GM23338 (cell line): ENCODE data around the gene HCAR2. TPM values are rescaled to one million over a fixed set of nuclear protein-coding genes. Genes with fewer than 3 reads are reported as not detected.

Source experiments
- ATAC-seq: fragments of 200-7000 bp; cut with Tn5 transposase; 3 replicates; pipeline ENCODE4 v1.9.1; 2020
- DNase-seq: peaks from one replicate; pipeline ENCODE4 v3.0.0-alpha.2; 2015; ENCODE audit warnings: low spot score
- H2AFZ ChIP-seq: fragments of 200-600 bp; sonication (generic); 2 replicates; pipeline ENCODE4 v1.8.0; 2016; ENCODE audit warnings: antibody characterized with exemption, mild to moderate bottlenecking, moderate library complexity
- H3F3A ChIP-seq: fragments of 200-600 bp; sonication (generic); replicated peaks from 2 replicates; pipeline ENCODE4 v1.8.0; 2017; ENCODE audit warnings: antibody characterized with exemption, mixed run types, low read depth
- H3K27ac ChIP-seq: fragments of 200-600 bp; sonication (generic); 2 replicates; pipeline ENCODE4 v1.6.1; 2016; ENCODE audit warnings: low read depth
- H3K27me3 ChIP-seq: fragments of 200-600 bp; sonication (generic); 2 replicates; pipeline ENCODE4 v1.8.0; 2016; ENCODE audit warnings: mild to moderate bottlenecking, mixed run types, moderate library complexity; ENCODE audit not compliant: insufficient read depth
- H3K36me3 ChIP-seq: fragments of 200-600 bp; sonication (generic); 2 replicates; pipeline ENCODE4 v1.8.0; 2016; ENCODE audit warnings: mild to moderate bottlenecking; ENCODE audit not compliant: insufficient read depth
- H3K4me1 ChIP-seq: fragments of 200-600 bp; sonication (generic); 2 replicates; pipeline ENCODE4 v1.8.0; 2016; ENCODE audit warnings: mild to moderate bottlenecking, moderate library complexity; ENCODE audit not compliant: insufficient read depth
- H3K4me2 ChIP-seq: fragments of 200-600 bp; sonication (generic); 2 replicates; pipeline ENCODE4 v1.7.1; 2017; ENCODE audit warnings: mixed run types
- H3K4me3 ChIP-seq: fragments of 200-600 bp; sonication (generic); 2 replicates; pipeline ENCODE4 v1.6.1; 2016; ENCODE audit warnings: mixed run types
- H3K79me2 ChIP-seq: fragments of 200-600 bp; sonication (generic); replicated peaks from 2 replicates; pipeline ENCODE4 v1.8.0; 2017; ENCODE audit warnings: mild to moderate bottlenecking; ENCODE audit not compliant: insufficient read depth
- H3K9me2 ChIP-seq: fragments of 200-600 bp; sonication (generic); 2 replicates; pipeline ENCODE4 v1.8.0; 2017; ENCODE audit not compliant: insufficient read depth
- H4K20me1 ChIP-seq: fragments of 200-600 bp; sonication (generic); replicated peaks from 2 replicates; pipeline ENCODE4 v1.8.0; 2017; ENCODE audit warnings: mild to moderate bottlenecking; ENCODE audit not compliant: insufficient read depth
- H3K27ac Mint-ChIP-seq: 2 replicates; pipeline ENCODE4 v1.8.0; 2020; ENCODE audit warnings: inconsistent platforms, mild to moderate bottlenecking, moderate library complexity, mixed read lengths
- H3K27me3 Mint-ChIP-seq: 3 replicates; pipeline ENCODE4 v1.8.0; 2022; ENCODE audit warnings: low read depth, mild to moderate bottlenecking, moderate library complexity, mixed read lengths, inconsistent platforms; ENCODE audit not compliant: insufficient read depth, poor library complexity
- H3K36me3 Mint-ChIP-seq: 3 replicates; pipeline ENCODE4 v1.8.0; 2021; ENCODE audit warnings: low read depth, mild to moderate bottlenecking, inconsistent platforms, moderate library complexity, mixed read lengths
- H3K4me1 Mint-ChIP-seq: 3 replicates; pipeline ENCODE4 v1.8.0; 2020; ENCODE audit warnings: mild to moderate bottlenecking, inconsistent platforms, mixed read lengths
- H3K4me3 Mint-ChIP-seq: 3 replicates; pipeline ENCODE4 v1.8.0; 2021; ENCODE audit warnings: moderate library complexity, mild to moderate bottlenecking, inconsistent platforms, mixed read lengths
- H3K9me3 Mint-ChIP-seq: 3 replicates; pipeline ENCODE4 v1.8.0; 2020; ENCODE audit warnings: moderate library complexity, mild to moderate bottlenecking, inconsistent platforms, mixed read lengths
- CREB1 ChIP-seq: fragments of 250-450 bp; sonication (Bioruptor Pico); IDR thresholded peaks from 2 replicates; pipeline ENCODE4 v1.5.0; 2020; ENCODE audit warnings: low read depth, mild to moderate bottlenecking, moderate library complexity
- CTCF ChIP-seq, 2 experiments: fragments of 200-600 bp in 1 of 2; sonication (generic) in 1 of 2; conservative IDR thresholded peaks; 2 replicates each; pipeline versions ENCODE4 v1.5.1 to v1.6.1; 2016 to 2017; ENCODE audit warnings: antibody characterized with exemption in 2 of 2, low read depth in 2 of 2, mild to moderate bottlenecking in 2 of 2, moderate library complexity in 1 of 2
- EZH2phosphoT487 ChIP-seq: fragments of 200-600 bp; sonication (generic); IDR thresholded peaks from one replicate; pipeline ENCODE4 v1.8.1; 2018; ENCODE audit warnings: antibody characterized with exemption; ENCODE audit not compliant: unreplicated experiment
- JUNB ChIP-seq: IDR thresholded peaks from one replicate; pipeline ENCODE4 v1.6.1; 2016; ENCODE audit warnings: antibody characterized with exemption; ENCODE audit not compliant: unreplicated experiment
- POLR2AphosphoS5 ChIP-seq: IDR thresholded peaks from 2 replicates; pipeline ENCODE4 v1.6.1; 2016; ENCODE audit warnings: antibody characterized with exemption, low read depth
- STAT1 ChIP-seq: IDR thresholded peaks from one replicate; pipeline ENCODE4 v1.6.1; 2016; ENCODE audit warnings: antibody characterized with exemption; ENCODE audit not compliant: unreplicated experiment
- ZNF331 ChIP-seq: fragments of 250-450 bp; sonication (Bioruptor Pico); IDR thresholded peaks from 2 replicates; pipeline ENCODE4 v1.5.0; 2020; ENCODE audit warnings: low read depth, mild to moderate bottlenecking, moderate library complexity
- ZNF462 ChIP-seq: fragments of 250-450 bp; sonication (Bioruptor Pico); IDR thresholded peaks from 2 replicates; pipeline ENCODE4 v1.5.0; 2020; ENCODE audit warnings: mild to moderate bottlenecking, moderate library complexity
- polyA plus RNA-seq: library from polyadenylated mRNA; unstranded; fragments of >200 nt; fragmentation: Nextera tagmentation; extraction: Ambion mirVana; gene quantifications from 2 replicates; pipeline ENCODE4 v1.2.1, GENCODE V29; 2016
- total RNA-seq: library from RNA; depleted of rRNA; stranded (reverse); fragments of >200 nt; shearing (Covaris generic); gene quantifications from 2 replicates; pipeline ENCODE4 v1.2.3, GENCODE V29; 2014
- TF ChIP-seq, protein P1 (sequence below): IDR thresholded peaks from one replicate; pipeline ENCODE4 v1.6.1; 2018; ENCODE audit warnings: antibody characterized with exemption; ENCODE audit not compliant: unreplicated experiment

Gene HCAR2
- total and polyA plus RNA-seq, 2 experiments from 2014 or later: not detected

GRCh38 chr12:122661246-122661645, 41.9 kb downstream of the HCAR2 start (continued):
- TF ChIP-seq STAT1: no peak
- no peak for TF ChIP-seq ZNF331 (CRISPR knock-in tag)
- no peak for TF ChIP-seq EZH2phosphoT487
- TF ChIP-seq CREB1: no peak
- TF ChIP-seq, protein P1, sequence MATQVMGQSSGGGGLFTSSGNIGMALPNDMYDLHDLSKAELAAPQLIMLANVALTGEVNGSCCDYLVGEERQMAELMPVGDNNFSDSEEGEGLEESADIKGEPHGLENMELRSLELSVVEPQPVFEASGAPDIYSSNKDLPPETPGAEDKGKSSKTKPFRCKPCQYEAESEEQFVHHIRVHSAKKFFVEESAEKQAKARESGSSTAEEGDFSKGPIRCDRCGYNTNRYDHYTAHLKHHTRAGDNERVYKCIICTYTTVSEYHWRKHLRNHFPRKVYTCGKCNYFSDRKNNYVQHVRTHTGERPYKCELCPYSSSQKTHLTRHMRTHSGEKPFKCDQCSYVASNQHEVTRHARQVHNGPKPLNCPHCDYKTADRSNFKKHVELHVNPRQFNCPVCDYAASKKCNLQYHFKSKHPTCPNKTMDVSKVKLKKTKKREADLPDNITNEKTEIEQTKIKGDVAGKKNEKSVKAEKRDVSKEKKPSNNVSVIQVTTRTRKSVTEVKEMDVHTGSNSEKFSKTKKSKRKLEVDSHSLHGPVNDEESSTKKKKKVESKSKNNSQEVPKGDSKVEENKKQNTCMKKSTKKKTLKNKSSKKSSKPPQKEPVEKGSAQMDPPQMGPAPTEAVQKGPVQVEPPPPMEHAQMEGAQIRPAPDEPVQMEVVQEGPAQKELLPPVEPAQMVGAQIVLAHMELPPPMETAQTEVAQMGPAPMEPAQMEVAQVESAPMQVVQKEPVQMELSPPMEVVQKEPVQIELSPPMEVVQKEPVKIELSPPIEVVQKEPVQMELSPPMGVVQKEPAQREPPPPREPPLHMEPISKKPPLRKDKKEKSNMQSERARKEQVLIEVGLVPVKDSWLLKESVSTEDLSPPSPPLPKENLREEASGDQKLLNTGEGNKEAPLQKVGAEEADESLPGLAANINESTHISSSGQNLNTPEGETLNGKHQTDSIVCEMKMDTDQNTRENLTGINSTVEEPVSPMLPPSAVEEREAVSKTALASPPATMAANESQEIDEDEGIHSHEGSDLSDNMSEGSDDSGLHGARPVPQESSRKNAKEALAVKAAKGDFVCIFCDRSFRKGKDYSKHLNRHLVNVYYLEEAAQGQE: no peak
- TF ChIP-seq POLR2AphosphoS5: no peak

DNA sequence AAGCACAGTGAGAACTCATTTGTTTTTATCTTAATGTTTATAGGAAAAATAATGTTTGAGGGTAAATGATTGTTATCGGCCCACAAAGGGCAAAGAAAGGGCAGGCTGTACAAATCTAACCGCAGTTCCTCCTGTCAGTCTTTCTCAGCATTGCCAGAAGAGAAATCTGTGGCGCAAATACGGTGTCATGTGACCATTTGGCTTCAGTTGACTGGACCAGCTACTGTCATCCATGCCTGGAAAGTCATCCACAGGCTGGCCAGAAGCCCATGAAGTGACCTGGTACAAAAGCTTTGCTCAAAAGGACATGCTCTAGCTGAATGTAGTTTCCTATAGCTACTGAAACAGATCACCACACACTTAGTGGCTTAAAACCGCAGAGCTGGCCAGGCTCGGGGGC, 43.6 kb downstream of the HCAR2 start:
- no peaks in the 10 kb centered on the region for H4K20me1 ChIP-seq
- ATAC-seq (no peak), DNase-seq (no peak)
- H3K27ac ChIP-seq: no peak overlapping the region
- no peaks in the 10 kb centered on the region for H3K79me2 ChIP-seq
- no peak overlapping the region for H3K4me3 ChIP-seq
- no peaks in the 10 kb centered on the region for H3F3A ChIP-seq
- H3K36me3 ChIP-seq: no peaks in the 10 kb centered on the region
- no peaks in the 10 kb centered on the region for H3K36me3 Mint-ChIP-seq
- H2AFZ ChIP-seq: peak overlapping the region; percentile 60; the same call in 1 of the 2 replicates
- H3K9me3 Mint-ChIP-seq: no peaks in the 10 kb centered on the region
- TF ChIP-seq JUNB: no peak
- no peak for TF ChIP-seq ZNF462 (CRISPR knock-in tag)
- TF ChIP-seq CTCF (conservative IDR thresholded peaks at IDR 0.05; ENCODE audit: low read depth in 2 of 2): no peak
- H3K9me2 ChIP-seq: no peaks in the 10 kb centered on the region
- no peaks in the 10 kb centered on the region for H3K4me1 Mint-ChIP-seq
- no peaks in the 10 kb centered on the region for H3K4me1 ChIP-seq
- no peak overlapping the region for H3K27ac Mint-ChIP-seq
- H3K27me3 Mint-ChIP-seq: no peaks in the 10 kb centered on the region
- no peaks in the 10 kb centered on the region for H3K27me3 ChIP-seq
- H3K4me2 ChIP-seq: no peak overlapping the region
- H3K4me3 Mint-ChIP-seq: no peak overlapping the region
